Ureter (tissue), 1 donor: Measurements from ENCODE around the gene AP5S1. TPM values are rescaled to one million over a fixed set of nuclear protein-coding genes. Genes with fewer than 3 reads are reported as not detected.
"Not testable (repeated sequence)": the region's sequence is repeated elsewhere in the genome, so short reads cannot be mapped to it uniquely, and the experiment has no call there.

Experiments
- DNase-seq: peaks from one replicate; pipeline ENCODE4 v3.0.0-alpha.2; 2020; ENCODE audit warnings: low spot score
- total RNA-seq: library from RNA; stranded (reverse); gene quantifications from one replicate; pipeline ENCODE4 v1.2.4, GENCODE V29; 2023
- donor health status: DM: yes; HTN: yes; CAD: no.

AP5S1 gene
- 13.6 TPM for total RNA-seq

- peak; percentile 97 for DNase-seq
Observed at GRCh38 chr20:3820048-3820900, at the start of gene AP5S1. AP5S1 (plus strand) TSS chr20:3820547; CDS start chr20:3822118, 1,571 bp downstream.

- no peak for DNase-seq
Observed at GRCh38 chr20:3771552-3772058, 48.7 kb upstream of the AP5S1 start.

GRCh38 chr20:3775457-3776108 lies 44.8 kb upstream of the AP5S1 start:
- DNase-seq, result no peak

GRCh38 chr20:3777381-3777715 lies 43.0 kb upstream of the AP5S1 start:
- no peak for DNase-seq

- peak; percentile 74 for DNase-seq
Observed at GRCh38 chr20:3777716-3778629, 42.4 kb upstream of the AP5S1 start.

- DNase-seq, result no peak
Observed at GRCh38 chr20:3778976-3779375, 41.4 kb upstream of the AP5S1 start.

- DNase-seq, result peak; percentile 86
Observed at GRCh38 chr20:3781153-3781910, 39.0 kb upstream of the AP5S1 start, which contains the start of gene SPEF1. SPEF1 (minus strand) TSS chr20:3781448; CDS start chr20:3781287, 161 bp downstream.

GRCh38 chr20:3782597-3782996 lies 37.8 kb upstream of the AP5S1 start:
- peak; percentile 46 for DNase-seq

GRCh38 chr20:3783068-3783489 lies 37.3 kb upstream of the AP5S1 start:
- DNase-seq, result peak; percentile 61

- no peak for DNase-seq
Observed at GRCh38 chr20:3783511-3784195, 36.7 kb upstream of the AP5S1 start.

GRCh38 chr20:3784216-3784853 lies 36.0 kb upstream of the AP5S1 start:
- DNase-seq, result no peak

GRCh38 chr20:3784863-3785239 lies 35.5 kb upstream of the AP5S1 start:
- DNase-seq, result no peak

- DNase-seq, result peak; percentile 48
Observed at GRCh38 chr20:3785240-3786125, 34.9 kb upstream of the AP5S1 start.

GRCh38 chr20:3786126-3786484 lies 34.2 kb upstream of the AP5S1 start:
- DNase-seq, result peak; percentile 61

- DNase-seq, result peak; percentile 90
Observed at GRCh38 chr20:3786665-3787323, 33.6 kb upstream of the AP5S1 start, which contains the start of gene CENPB. CENPB (minus strand) TSS chr20:3786740; CDS start chr20:3786483, 257 bp downstream.

GRCh38 chr20:3787324-3788014 lies 32.9 kb upstream of the AP5S1 start:
- DNase-seq, result no peak

GRCh38 chr20:3788685-3789155 lies 31.6 kb upstream of the AP5S1 start:
- DNase-seq, result no peak

- DNase-seq, result not testable (repeated sequence)
Observed at GRCh38 chr20:3789201-3789600, 31.1 kb upstream of the AP5S1 start.
